Islet precursor cell (in vitro differentiated cells): ENCODE results near the gene SH2D6.
"Not testable (repeated sequence)": the region's sequence is repeated elsewhere in the genome, so short reads cannot be mapped to it uniquely, and the experiment has no call there.

Experiments used
- DNase-seq: peaks from one replicate; pipeline ENCODE4 v3.0.0-alpha.2; 2018

SH2D6 gene

DNA sequence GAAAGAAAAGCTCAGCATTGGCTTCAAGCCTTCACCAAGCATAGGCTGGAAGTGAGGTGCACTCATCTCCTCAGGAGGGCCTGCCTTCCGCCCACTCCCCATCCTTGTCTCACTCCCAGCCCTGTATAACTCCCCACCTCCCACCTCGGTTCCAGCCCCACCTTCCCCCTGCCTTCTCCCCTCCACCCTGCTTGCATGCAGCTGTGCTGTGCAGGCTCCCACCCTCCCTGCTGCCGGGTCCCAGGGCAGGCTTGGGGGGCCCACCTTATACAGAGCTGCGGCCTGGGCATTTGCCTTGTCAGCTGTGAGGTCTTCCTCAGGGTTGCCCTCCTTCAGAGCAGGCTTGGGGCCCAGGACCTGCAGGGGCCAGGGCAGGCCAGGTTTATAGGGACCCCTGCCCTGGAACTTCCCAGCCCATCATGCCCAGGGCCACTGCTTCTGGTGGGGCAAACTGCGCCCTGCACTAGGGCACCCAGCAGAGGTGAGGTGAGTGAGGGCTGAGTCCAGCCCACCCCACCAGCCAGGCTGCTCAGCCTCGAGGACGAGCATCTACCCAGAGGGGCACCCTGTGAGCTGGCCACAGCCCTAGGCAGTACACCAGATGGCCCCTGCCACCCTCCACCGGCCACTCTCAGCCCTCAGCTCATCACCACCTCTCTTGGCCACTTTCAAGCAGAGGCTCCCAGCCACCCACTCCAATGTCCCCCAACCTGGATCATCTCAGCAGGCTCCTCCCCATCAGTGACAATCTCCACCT lies 19.9 kb upstream of the SH2D6 start:
- peak; percentile 50 for DNase-seq

GRCh38 chr2:85399183-85399455 lies 19.4 kb upstream of the SH2D6 start:
- no peak for DNase-seq

- DNase-seq, result peak; percentile 25
Observed at GRCh38 chr2:85400023-85400422, 18.5 kb upstream of the SH2D6 start.

- DNase-seq, result no peak
Observed at GRCh38 chr2:85400541-85401463, 17.7 kb upstream of the SH2D6 start.

GRCh38 chr2:85401464-85401805 lies 17.1 kb upstream of the SH2D6 start:
- no peak for DNase-seq

GRCh38 chr2:85401844-85402243 lies 16.7 kb upstream of the SH2D6 start:
- DNase-seq, result no peak

GRCh38 chr2:85405201-85406059 lies 13.1 kb upstream of the SH2D6 start:
- no peak for DNase-seq

DNA sequence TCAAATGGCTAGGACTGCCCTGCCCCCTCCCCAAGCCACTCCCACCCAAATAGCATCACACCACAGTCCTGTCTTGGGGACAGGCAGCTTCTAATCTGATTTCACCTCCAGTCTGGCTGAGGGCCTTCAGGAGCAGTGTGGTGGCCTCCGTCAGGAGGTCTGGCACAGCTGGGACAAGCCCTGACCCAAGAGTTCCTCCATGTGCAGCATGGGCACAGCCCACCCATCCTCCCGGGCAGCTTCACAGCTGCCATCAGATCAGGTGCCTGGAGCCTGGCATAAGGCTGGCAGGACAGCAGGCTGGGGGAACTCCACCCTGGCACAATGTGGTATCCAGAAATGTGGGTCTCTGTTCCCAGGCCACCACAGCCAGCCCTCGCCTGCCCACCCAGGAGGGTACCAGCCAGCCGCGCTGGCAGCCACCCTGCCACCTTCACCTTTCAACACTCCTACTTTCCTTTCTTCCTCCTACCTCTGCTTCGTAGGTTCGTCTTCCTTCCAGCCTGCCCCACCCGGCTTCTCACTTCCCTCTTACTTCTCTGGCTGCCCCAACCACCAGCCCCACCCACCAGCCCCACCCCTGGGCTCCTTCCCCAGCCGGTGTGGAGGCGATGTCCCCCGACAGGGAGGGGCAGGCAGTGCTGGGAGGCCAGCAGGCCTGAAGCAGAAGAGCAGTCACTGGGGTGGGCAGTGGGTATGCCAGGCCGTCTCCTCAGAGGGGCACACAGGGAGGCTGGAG lies 8.5 kb upstream of the SH2D6 start, which contains the start of gene CAPG:
TSS of gene CAPG (minus strand) at position 522 of the 739 bp plus-strand sequence. CDS start 8,221 bp downstream, outside the sequence.
- DNase-seq, result no peak

- DNase-seq, result peak; percentile 54
Observed at GRCh38 chr2:85410584-85411404, 7.7 kb upstream of the SH2D6 start.

DNA sequence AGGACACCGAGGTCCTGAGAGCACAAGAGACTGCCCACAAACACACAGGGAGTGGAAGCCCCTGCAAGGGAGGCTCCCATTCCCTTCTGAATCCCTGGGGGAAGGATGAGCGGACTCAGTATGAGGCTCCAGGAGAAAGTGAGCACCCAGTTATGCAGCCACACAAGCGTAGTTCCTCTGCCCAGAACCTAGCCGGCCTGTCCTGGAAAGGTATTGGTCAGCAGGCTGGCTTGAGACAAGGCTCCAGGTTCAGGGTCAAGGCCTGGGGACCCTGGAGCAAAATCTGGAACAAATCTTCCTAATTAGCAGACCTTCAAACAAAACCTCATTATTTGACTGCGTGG lies 7.1 kb upstream of the SH2D6 start:
- no peak for DNase-seq

DNA sequence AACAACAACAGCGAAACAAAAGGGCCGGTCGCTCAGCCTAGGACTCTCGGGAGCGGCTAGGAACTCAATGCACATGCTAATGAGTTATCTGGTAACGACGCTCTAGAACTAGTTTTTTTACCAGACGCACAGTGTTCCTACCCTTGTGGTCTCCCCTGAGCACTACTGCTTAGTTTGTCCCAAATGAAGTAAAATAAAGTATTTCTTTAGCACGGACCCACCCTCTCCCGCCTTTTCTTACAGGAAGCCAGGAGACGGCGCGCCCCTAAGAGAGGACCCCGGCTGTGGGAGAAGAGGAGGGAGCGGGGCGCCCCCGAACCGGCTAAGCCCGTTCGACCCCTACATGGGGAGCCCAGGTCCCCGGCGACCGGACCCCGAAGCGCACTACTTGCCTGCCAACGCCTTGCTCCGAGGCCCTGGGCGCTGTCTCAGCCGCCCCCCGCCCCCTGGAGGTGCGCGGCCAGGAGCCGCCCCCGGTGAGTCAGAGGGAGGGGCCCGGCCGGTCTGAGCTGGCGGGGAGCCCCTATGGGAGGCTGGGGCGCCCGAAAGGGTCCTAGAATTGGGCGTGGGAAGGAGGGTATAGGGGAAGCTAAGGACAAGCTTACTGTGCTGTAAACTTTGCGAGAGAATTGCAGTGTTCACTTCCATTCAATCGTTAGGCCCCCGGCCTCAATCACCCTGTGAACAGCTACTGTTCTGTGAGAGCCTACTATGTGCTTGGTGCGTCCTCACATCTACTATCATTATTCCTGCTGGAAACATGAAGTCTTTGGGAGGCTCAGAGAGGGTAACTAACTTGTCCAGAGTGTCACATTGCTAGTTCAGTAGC lies 4.7 kb upstream of the SH2D6 start:
- DNase-seq, result peak; percentile 82

DNA sequence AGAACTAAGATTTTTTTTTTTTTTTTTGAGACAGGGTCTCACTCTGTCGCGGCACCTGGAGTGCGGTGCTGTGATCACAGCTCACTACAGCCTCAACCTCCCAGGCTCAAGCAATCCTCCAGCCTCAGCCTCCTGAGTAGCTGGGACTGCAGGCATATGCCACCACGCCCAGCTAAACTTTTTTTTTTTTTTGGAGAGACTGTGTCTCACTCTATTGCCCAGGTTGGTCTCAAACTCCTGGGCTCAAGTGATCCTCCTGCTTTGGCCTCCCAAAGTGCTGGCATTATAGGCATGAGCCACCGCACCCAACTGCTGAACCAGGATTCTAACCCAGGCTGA lies 4.1 kb upstream of the SH2D6 start:
- not testable (repeated sequence) for DNase-seq

DNA sequence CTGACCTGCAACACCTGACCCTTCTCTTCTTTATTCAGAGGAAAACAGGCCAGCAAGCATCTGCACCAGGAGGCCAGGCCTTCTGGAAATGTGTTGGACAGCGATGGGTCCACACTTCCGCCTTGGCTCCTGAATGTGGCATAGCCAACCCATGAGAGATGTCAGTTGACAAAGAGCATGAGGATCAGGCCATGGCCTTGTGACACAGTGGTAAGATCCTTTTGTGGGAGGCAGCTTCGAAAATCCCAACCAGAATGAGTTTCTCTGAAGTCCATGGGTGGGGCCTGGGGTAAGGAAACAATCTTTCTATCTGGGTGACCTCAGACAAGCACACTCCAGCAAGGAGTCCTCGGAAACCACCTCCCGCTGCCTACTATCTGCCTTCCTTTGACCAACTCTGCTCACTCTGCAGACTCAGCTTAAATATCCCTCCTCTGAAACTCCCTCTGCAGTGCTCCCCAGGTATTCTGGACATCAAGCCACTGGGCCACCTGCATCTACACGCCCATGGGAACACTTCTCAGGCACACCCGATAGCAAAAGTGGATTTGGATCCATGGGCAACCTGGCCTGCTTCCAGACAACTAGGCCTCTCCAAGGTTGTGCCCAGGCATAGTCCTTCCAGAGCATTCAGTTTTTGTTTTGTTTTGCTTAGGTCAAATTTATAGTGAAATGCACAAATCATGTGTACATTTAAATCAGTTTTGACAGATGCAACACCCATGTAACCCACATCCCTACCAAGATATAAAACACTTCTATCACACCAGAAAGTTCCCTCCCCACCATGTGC lies 3.6 kb upstream of the SH2D6 start:
- no peak for DNase-seq

- no peak for DNase-seq
Observed at GRCh38 chr2:85415980-85416650, 2.4 kb upstream of the SH2D6 start.

DNA sequence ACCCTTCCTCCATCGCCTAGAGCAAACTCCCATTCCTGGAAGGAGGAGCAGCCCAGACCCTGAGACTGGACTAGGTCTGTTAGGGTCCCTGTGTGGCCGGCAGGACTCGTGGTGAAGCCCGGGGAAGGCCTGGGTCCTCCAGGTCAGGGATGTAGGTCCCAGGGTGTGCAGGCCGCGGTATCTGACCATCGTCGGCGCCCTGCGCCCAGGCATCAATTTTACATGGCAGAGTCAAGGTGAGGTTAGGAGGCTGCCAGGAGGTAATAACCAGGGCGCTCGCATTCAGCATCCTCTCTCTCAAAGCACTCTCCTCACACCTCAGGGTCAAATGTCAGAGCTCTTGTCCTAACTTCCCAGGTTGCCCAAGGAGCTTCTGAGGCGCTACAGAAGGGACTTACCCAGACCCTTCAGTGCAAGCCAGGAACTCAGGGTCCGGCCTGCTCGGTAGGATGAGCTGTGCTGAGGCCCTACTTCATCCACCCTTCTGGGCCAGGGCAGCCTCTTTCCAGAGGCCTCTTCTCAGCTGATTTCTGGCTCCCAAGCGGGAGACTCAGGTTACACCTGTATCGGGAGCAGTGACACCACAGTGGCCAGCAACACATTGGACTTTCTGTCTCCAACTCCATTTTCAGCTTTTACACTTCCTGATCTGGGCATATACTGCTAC lies 628 bp downstream of the SH2D6 start:
- no peak for DNase-seq

GRCh38 chr2:85420536-85421259 lies 2.2 kb downstream of the SH2D6 start:
- DNase-seq, result peak; percentile 91

DNA sequence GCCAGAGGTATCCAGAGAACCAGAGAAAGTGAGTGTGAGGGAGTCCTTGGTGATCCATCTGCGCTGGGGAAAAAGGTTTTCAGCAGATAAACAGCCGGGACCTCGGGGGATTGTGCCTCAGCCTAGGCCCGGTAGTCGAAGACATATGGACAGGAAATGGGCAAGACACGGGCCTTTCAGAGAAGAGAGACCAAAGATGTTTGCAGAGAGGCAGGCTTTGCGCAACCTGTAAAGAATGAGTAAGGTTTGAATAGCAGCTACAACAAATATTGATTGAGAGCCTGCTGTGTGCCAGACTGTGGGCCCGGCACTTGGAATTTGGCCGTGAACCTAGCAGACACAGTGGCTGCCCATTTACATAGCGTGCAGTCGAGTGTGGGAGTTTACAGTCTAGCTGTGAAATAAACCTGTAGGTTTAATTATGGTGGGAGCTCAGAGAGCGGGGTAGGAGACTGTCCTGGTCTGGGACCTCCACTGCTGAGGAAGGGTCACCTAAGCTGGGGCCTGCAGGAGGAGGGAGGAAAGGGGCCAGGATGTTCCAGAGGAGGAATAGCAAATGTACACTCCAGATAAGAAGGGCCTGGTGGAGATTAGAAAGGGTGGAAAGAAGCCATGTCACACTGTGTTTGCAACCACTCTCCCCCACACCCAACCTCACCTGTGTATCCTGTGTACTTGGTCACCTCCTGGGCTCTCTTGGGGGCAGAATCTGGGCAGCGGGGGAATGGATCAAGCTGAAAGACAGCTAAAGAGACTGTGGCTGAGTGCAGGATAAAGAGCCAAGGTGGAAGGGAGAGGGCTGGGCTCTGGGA lies 3.0 kb downstream of the SH2D6 start:
- DNase-seq, result no peak
